Measurements from ENCODE around the gene ATF4. TPM values are rescaled to one million over a fixed set of nuclear protein-coding genes. Genes with fewer than 3 reads are reported as not detected.

ATF4 gene
- polyA plus RNA-seq, 1 donor from 2014 or later = 394 TPM

DNA sequence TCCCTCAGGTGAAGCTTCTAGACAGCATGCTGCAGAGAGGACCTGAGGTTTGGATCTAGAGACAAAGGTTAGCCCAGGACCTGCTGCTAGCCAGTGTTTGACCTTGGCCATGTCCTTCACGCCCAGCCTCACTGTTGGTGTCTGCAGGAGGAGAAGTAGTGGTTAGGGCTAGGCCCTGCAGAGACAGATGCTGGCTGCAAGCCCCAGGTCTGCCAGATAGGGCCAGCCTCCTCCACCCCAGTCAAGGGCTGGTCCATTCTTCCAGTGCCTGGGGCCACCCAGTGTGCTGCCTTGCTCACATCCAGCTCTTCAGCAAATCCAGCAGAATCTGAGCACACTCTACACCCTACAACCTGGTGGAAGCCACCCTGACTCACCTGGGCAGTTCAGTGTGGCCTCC lies 39.8 kb upstream of the ATF4 start:
- TF ChIP-seq, protein P1, sequence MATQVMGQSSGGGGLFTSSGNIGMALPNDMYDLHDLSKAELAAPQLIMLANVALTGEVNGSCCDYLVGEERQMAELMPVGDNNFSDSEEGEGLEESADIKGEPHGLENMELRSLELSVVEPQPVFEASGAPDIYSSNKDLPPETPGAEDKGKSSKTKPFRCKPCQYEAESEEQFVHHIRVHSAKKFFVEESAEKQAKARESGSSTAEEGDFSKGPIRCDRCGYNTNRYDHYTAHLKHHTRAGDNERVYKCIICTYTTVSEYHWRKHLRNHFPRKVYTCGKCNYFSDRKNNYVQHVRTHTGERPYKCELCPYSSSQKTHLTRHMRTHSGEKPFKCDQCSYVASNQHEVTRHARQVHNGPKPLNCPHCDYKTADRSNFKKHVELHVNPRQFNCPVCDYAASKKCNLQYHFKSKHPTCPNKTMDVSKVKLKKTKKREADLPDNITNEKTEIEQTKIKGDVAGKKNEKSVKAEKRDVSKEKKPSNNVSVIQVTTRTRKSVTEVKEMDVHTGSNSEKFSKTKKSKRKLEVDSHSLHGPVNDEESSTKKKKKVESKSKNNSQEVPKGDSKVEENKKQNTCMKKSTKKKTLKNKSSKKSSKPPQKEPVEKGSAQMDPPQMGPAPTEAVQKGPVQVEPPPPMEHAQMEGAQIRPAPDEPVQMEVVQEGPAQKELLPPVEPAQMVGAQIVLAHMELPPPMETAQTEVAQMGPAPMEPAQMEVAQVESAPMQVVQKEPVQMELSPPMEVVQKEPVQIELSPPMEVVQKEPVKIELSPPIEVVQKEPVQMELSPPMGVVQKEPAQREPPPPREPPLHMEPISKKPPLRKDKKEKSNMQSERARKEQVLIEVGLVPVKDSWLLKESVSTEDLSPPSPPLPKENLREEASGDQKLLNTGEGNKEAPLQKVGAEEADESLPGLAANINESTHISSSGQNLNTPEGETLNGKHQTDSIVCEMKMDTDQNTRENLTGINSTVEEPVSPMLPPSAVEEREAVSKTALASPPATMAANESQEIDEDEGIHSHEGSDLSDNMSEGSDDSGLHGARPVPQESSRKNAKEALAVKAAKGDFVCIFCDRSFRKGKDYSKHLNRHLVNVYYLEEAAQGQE (IDR thresholded peaks at IDR 0.05; ENCODE audit: borderline replicate concordance) = no peak
- no peak for TF ChIP-seq RAD21 (conservative IDR thresholded peaks at IDR 0.05)
- no peaks in the 10 kb centered on the region for H3K9me2 ChIP-seq (ENCODE audit: insufficient read depth, low read length)
- no peaks in the 10 kb centered on the region for H3K36me3 ChIP-seq (ENCODE audit: insufficient read depth, low read length)
- no peak overlapping the region for H3K4me2 ChIP-seq (ENCODE audit: low read length)
- no peak overlapping the region for H3K4me3 ChIP-seq (ENCODE audit: low read length)
- H2AFZ ChIP-seq (ENCODE audit: low read depth, low read length) = no peak overlapping the region
- no peaks in the 10 kb centered on the region for H3K9me3 ChIP-seq (ENCODE audit: low read length)
- H3K9ac ChIP-seq (ENCODE audit: low read length) = no peak overlapping the region
- H4K20me1 ChIP-seq (ENCODE audit: insufficient read depth) = no peaks in the 10 kb centered on the region
- H3K79me2 ChIP-seq (replicated peaks; ENCODE audit: insufficient read depth, low read length) = no peaks in the 10 kb centered on the region
- H3K27me3 ChIP-seq (ENCODE audit: insufficient read depth, low read depth, low read length) = no peaks in the 10 kb centered on the region
- H3K27ac ChIP-seq (ENCODE audit: low read length) = no peak overlapping the region
- H3F3A ChIP-seq (ENCODE audit: insufficient read depth, low read length, poor library complexity, severe bottlenecking) = no peaks in the 10 kb centered on the region

DNA sequence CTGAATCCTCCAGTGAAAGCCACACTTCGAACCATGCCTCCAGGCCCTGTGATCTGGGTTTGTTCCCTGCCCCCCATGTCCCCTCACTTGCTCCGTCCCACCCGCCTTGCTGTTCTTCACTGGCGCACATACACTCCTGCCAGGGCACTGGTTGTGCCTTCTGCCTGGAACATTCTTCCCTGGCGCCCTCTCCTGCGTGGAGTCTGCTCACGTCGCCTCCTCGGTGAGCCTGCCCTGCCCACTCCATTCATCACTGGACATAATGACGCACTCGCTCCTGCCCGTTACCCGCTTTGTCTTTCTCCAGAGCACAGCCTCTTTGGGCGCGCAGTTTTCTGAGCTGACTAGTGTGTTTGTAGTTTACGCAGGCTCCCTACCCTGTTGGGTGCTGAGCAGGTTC lies 39.3 kb upstream of the ATF4 start:
- Histone ChIP-seq H3K36me3 (ENCODE audit: insufficient read depth, low read length) (no peaks in the 10 kb centered on the region), H3K9me2 (ENCODE audit: insufficient read depth, low read length) (no peaks in the 10 kb centered on the region), H3F3A (ENCODE audit: insufficient read depth, low read length, poor library complexity, severe bottlenecking) (no peaks in the 10 kb centered on the region), H2AFZ (ENCODE audit: low read depth, low read length) (no peak overlapping the region), H3K27ac (ENCODE audit: low read length) (no peak overlapping the region), H3K9me3 (ENCODE audit: low read length) (no peaks in the 10 kb centered on the region), H3K4me2 (ENCODE audit: low read length) (no peak overlapping the region), H3K9ac (ENCODE audit: low read length) (no peak overlapping the region), H4K20me1 (ENCODE audit: insufficient read depth) (no peaks in the 10 kb centered on the region), H3K4me3 (ENCODE audit: low read length) (no peak overlapping the region), H3K27me3 (ENCODE audit: insufficient read depth, low read depth, low read length) (no peaks in the 10 kb centered on the region), H3K79me2 (replicated peaks; ENCODE audit: insufficient read depth, low read length) (no peaks in the 10 kb centered on the region)
- TF ChIP-seq TAF1 (IDR thresholded peaks at IDR 0.05; ENCODE audit: low read depth) (no peak), MXI1 (conservative IDR thresholded peaks at IDR 0.05; ENCODE audit: poor library complexity, severe bottlenecking) (no peak), RAD21 (conservative IDR thresholded peaks at IDR 0.05) (no peak), EP300 (conservative IDR thresholded peaks at IDR 0.05; ENCODE audit: poor library complexity, severe bottlenecking) (no peak), EZH2 (IDR thresholded peaks at IDR 0.05; ENCODE audit: borderline replicate concordance, insufficient read depth, low read length, poor library complexity, severe bottlenecking) (no peak), POLR2AphosphoS5 (IDR thresholded peaks at IDR 0.05) (no peak), SMC3 (conservative IDR thresholded peaks at IDR 0.05; ENCODE audit: poor library complexity) (no peak)
- TF ChIP-seq, protein P1 (IDR thresholded peaks at IDR 0.05; ENCODE audit: borderline replicate concordance) = no peak
- TF ChIP-seq, protein P2, sequence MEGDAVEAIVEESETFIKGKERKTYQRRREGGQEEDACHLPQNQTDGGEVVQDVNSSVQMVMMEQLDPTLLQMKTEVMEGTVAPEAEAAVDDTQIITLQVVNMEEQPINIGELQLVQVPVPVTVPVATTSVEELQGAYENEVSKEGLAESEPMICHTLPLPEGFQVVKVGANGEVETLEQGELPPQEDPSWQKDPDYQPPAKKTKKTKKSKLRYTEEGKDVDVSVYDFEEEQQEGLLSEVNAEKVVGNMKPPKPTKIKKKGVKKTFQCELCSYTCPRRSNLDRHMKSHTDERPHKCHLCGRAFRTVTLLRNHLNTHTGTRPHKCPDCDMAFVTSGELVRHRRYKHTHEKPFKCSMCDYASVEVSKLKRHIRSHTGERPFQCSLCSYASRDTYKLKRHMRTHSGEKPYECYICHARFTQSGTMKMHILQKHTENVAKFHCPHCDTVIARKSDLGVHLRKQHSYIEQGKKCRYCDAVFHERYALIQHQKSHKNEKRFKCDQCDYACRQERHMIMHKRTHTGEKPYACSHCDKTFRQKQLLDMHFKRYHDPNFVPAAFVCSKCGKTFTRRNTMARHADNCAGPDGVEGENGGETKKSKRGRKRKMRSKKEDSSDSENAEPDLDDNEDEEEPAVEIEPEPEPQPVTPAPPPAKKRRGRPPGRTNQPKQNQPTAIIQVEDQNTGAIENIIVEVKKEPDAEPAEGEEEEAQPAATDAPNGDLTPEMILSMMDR (IDR thresholded peaks at IDR 0.05; ENCODE audit: poor library complexity, severe bottlenecking) = no peak
